GM23338 (cell line): ENCODE results near the gene LONRF3. TPM values are rescaled to one million over a fixed set of nuclear protein-coding genes. Genes with fewer than 3 reads are reported as not detected.

ENCODE experiments used
- ATAC-seq: fragments of 200-7000 bp; cut with Tn5 transposase; 3 replicates; pipeline ENCODE4 v1.9.1; 2020
- DNase-seq: peaks from one replicate; pipeline ENCODE4 v3.0.0-alpha.2; 2015; ENCODE audit warnings: low spot score
- H2AFZ ChIP-seq: fragments of 200-600 bp; sonication (generic); 2 replicates; pipeline ENCODE4 v1.8.0; 2016; ENCODE audit warnings: antibody characterized with exemption, mild to moderate bottlenecking, moderate library complexity
- H3F3A ChIP-seq: fragments of 200-600 bp; sonication (generic); replicated peaks from 2 replicates; pipeline ENCODE4 v1.8.0; 2017; ENCODE audit warnings: antibody characterized with exemption, mixed run types, low read depth
- H3K27ac ChIP-seq: fragments of 200-600 bp; sonication (generic); 2 replicates; pipeline ENCODE4 v1.6.1; 2016; ENCODE audit warnings: low read depth
- H3K27me3 ChIP-seq: fragments of 200-600 bp; sonication (generic); 2 replicates; pipeline ENCODE4 v1.8.0; 2016; ENCODE audit warnings: mild to moderate bottlenecking, mixed run types, moderate library complexity; ENCODE audit not compliant: insufficient read depth
- H3K36me3 ChIP-seq: fragments of 200-600 bp; sonication (generic); 2 replicates; pipeline ENCODE4 v1.8.0; 2016; ENCODE audit warnings: mild to moderate bottlenecking; ENCODE audit not compliant: insufficient read depth
- H3K4me1 ChIP-seq: fragments of 200-600 bp; sonication (generic); 2 replicates; pipeline ENCODE4 v1.8.0; 2016; ENCODE audit warnings: mild to moderate bottlenecking, moderate library complexity; ENCODE audit not compliant: insufficient read depth
- H3K4me2 ChIP-seq: fragments of 200-600 bp; sonication (generic); 2 replicates; pipeline ENCODE4 v1.7.1; 2017; ENCODE audit warnings: mixed run types
- H3K4me3 ChIP-seq: fragments of 200-600 bp; sonication (generic); 2 replicates; pipeline ENCODE4 v1.6.1; 2016; ENCODE audit warnings: mixed run types
- H3K79me2 ChIP-seq: fragments of 200-600 bp; sonication (generic); replicated peaks from 2 replicates; pipeline ENCODE4 v1.8.0; 2017; ENCODE audit warnings: mild to moderate bottlenecking; ENCODE audit not compliant: insufficient read depth
- H3K9me2 ChIP-seq: fragments of 200-600 bp; sonication (generic); 2 replicates; pipeline ENCODE4 v1.8.0; 2017; ENCODE audit not compliant: insufficient read depth
- H4K20me1 ChIP-seq: fragments of 200-600 bp; sonication (generic); replicated peaks from 2 replicates; pipeline ENCODE4 v1.8.0; 2017; ENCODE audit warnings: mild to moderate bottlenecking; ENCODE audit not compliant: insufficient read depth
- H3K27ac Mint-ChIP-seq: 2 replicates; pipeline ENCODE4 v1.8.0; 2020; ENCODE audit warnings: inconsistent platforms, mild to moderate bottlenecking, moderate library complexity, mixed read lengths
- H3K27me3 Mint-ChIP-seq: 3 replicates; pipeline ENCODE4 v1.8.0; 2022; ENCODE audit warnings: low read depth, mild to moderate bottlenecking, moderate library complexity, mixed read lengths, inconsistent platforms; ENCODE audit not compliant: insufficient read depth, poor library complexity
- H3K36me3 Mint-ChIP-seq: 3 replicates; pipeline ENCODE4 v1.8.0; 2021; ENCODE audit warnings: low read depth, mild to moderate bottlenecking, inconsistent platforms, moderate library complexity, mixed read lengths
- H3K4me1 Mint-ChIP-seq: 3 replicates; pipeline ENCODE4 v1.8.0; 2020; ENCODE audit warnings: mild to moderate bottlenecking, inconsistent platforms, mixed read lengths
- H3K4me3 Mint-ChIP-seq: 3 replicates; pipeline ENCODE4 v1.8.0; 2021; ENCODE audit warnings: moderate library complexity, mild to moderate bottlenecking, inconsistent platforms, mixed read lengths
- H3K9me3 Mint-ChIP-seq: 3 replicates; pipeline ENCODE4 v1.8.0; 2020; ENCODE audit warnings: moderate library complexity, mild to moderate bottlenecking, inconsistent platforms, mixed read lengths
- CREB1 ChIP-seq: fragments of 250-450 bp; sonication (Bioruptor Pico); IDR thresholded peaks from 2 replicates; pipeline ENCODE4 v1.5.0; 2020; ENCODE audit warnings: low read depth, mild to moderate bottlenecking, moderate library complexity
- EZH2 ChIP-seq: fragments of 200-600 bp; sonication (generic); IDR thresholded peaks from one replicate; pipeline ENCODE4 v1.8.0; 2017; ENCODE audit warnings: antibody characterized with exemption, mild to moderate bottlenecking, low read depth; ENCODE audit not compliant: unreplicated experiment
- EZH2phosphoT487 ChIP-seq: fragments of 200-600 bp; sonication (generic); IDR thresholded peaks from one replicate; pipeline ENCODE4 v1.8.1; 2018; ENCODE audit warnings: antibody characterized with exemption; ENCODE audit not compliant: unreplicated experiment
- JUNB ChIP-seq: IDR thresholded peaks from one replicate; pipeline ENCODE4 v1.6.1; 2016; ENCODE audit warnings: antibody characterized with exemption; ENCODE audit not compliant: unreplicated experiment
- NANOG ChIP-seq: IDR thresholded peaks from 2 replicates; pipeline ENCODE4 v1.6.1; 2016; ENCODE audit warnings: antibody characterized with exemption, borderline replicate concordance
- POLR2AphosphoS5 ChIP-seq: IDR thresholded peaks from 2 replicates; pipeline ENCODE4 v1.6.1; 2016; ENCODE audit warnings: antibody characterized with exemption, low read depth
- STAT1 ChIP-seq: IDR thresholded peaks from one replicate; pipeline ENCODE4 v1.6.1; 2016; ENCODE audit warnings: antibody characterized with exemption; ENCODE audit not compliant: unreplicated experiment
- ZNF114 ChIP-seq: fragments of 250-450 bp; sonication (Bioruptor Pico); IDR thresholded peaks from 2 replicates; pipeline ENCODE4 v1.5.0; 2020; ENCODE audit warnings: mild to moderate bottlenecking, moderate library complexity
- ZNF331 ChIP-seq: fragments of 250-450 bp; sonication (Bioruptor Pico); IDR thresholded peaks from 2 replicates; pipeline ENCODE4 v1.5.0; 2020; ENCODE audit warnings: low read depth, mild to moderate bottlenecking, moderate library complexity
- polyA plus RNA-seq: library from polyadenylated mRNA; unstranded; fragments of >200 nt; fragmentation: Nextera tagmentation; extraction: Ambion mirVana; gene quantifications from 2 replicates; pipeline ENCODE4 v1.2.1, GENCODE V29; 2016
- total RNA-seq: library from RNA; depleted of rRNA; stranded (reverse); fragments of >200 nt; shearing (Covaris generic); gene quantifications from 2 replicates; pipeline ENCODE4 v1.2.3, GENCODE V29; 2014
- TF ChIP-seq, protein P1 (sequence below), 2 experiments: fragments of 200-600 bp in 1 of 2; sonication (generic) in 1 of 2; conservative IDR thresholded peaks; 2 replicates each; pipeline versions ENCODE4 v1.5.1 to v1.6.1; 2016 to 2017; ENCODE audit warnings: antibody characterized with exemption in 2 of 2, low read depth in 2 of 2, mild to moderate bottlenecking in 2 of 2, moderate library complexity in 1 of 2
- TF ChIP-seq, protein P2 (sequence below): fragments of 250-450 bp; sonication (Bioruptor Pico); IDR thresholded peaks from 2 replicates; pipeline ENCODE4 v1.5.0; 2020; ENCODE audit warnings: mild to moderate bottlenecking, moderate library complexity
- TF ChIP-seq, protein P3 (sequence below): IDR thresholded peaks from one replicate; pipeline ENCODE4 v1.6.1; 2018; ENCODE audit warnings: antibody characterized with exemption; ENCODE audit not compliant: unreplicated experiment
- TF ChIP-seq, protein P4 (sequence below): IDR thresholded peaks from 2 replicates; pipeline ENCODE4 v1.6.1; 2016; ENCODE audit warnings: antibody characterized with exemption

Gene LONRF3
- total and polyA plus RNA-seq, 2 experiments from 2014 or later, result 0.10 TPM; not detected in 1

DNA sequence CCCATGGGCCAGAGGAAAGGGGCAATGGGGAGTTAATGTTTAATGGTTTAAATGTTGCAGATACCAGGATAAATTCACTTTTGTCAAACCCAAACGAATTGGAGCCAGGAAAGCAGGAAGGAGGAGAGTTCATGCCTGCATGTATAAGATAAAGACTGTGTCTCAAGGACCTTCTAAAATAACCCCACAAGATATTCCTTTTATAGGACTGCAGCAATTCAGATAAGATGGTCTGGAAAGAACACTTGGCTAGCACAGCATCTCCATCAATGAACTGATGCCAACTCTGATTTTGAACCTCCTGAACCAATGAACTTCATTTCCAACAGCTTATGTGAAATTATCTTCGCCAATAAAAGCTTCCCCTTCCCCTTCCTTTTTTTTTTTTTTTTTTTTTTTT lies 31.3 kb upstream of the LONRF3 start:
- no peak for ATAC-seq
- no peak overlapping the region for H3K27ac ChIP-seq
- no peaks in the 10 kb centered on the region for H3K9me2 ChIP-seq

More for the DNA sequence above, 31.3 kb upstream of the LONRF3 start:
- H3K4me2 ChIP-seq, result no peak overlapping the region
- Mint-ChIP-seq H3K4me1 (no peaks in the 10 kb centered on the region), H3K9me3 (no peaks in the 10 kb centered on the region; the same call in 2 of the 3 replicates), H3K4me3 (no peak overlapping the region), H3K36me3 (no peaks in the 10 kb centered on the region), H3K27me3 (no peaks in the 10 kb centered on the region), H3K27ac (no peak overlapping the region)
- no peaks in the 10 kb centered on the region for H3K27me3 ChIP-seq
- H3F3A ChIP-seq, result no peaks in the 10 kb centered on the region
- H4K20me1 ChIP-seq, result no peaks in the 10 kb centered on the region
- TF ChIP-seq POLR2AphosphoS5 (no peak), STAT1 (no peak), EZH2phosphoT487 (no peak), NANOG (no peak), ZNF331 (no peak), CREB1 (CRISPR knock-in tag) (no peak), EZH2 (no peak), ZNF114 (CRISPR knock-in tag) (no peak), JUNB (no peak)
- TF ChIP-seq, protein P1, sequence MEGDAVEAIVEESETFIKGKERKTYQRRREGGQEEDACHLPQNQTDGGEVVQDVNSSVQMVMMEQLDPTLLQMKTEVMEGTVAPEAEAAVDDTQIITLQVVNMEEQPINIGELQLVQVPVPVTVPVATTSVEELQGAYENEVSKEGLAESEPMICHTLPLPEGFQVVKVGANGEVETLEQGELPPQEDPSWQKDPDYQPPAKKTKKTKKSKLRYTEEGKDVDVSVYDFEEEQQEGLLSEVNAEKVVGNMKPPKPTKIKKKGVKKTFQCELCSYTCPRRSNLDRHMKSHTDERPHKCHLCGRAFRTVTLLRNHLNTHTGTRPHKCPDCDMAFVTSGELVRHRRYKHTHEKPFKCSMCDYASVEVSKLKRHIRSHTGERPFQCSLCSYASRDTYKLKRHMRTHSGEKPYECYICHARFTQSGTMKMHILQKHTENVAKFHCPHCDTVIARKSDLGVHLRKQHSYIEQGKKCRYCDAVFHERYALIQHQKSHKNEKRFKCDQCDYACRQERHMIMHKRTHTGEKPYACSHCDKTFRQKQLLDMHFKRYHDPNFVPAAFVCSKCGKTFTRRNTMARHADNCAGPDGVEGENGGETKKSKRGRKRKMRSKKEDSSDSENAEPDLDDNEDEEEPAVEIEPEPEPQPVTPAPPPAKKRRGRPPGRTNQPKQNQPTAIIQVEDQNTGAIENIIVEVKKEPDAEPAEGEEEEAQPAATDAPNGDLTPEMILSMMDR (conservative IDR thresholded peaks at IDR 0.05; ENCODE audit: low read depth in 2 of 2), result no peak
- TF ChIP-seq, protein P2, sequence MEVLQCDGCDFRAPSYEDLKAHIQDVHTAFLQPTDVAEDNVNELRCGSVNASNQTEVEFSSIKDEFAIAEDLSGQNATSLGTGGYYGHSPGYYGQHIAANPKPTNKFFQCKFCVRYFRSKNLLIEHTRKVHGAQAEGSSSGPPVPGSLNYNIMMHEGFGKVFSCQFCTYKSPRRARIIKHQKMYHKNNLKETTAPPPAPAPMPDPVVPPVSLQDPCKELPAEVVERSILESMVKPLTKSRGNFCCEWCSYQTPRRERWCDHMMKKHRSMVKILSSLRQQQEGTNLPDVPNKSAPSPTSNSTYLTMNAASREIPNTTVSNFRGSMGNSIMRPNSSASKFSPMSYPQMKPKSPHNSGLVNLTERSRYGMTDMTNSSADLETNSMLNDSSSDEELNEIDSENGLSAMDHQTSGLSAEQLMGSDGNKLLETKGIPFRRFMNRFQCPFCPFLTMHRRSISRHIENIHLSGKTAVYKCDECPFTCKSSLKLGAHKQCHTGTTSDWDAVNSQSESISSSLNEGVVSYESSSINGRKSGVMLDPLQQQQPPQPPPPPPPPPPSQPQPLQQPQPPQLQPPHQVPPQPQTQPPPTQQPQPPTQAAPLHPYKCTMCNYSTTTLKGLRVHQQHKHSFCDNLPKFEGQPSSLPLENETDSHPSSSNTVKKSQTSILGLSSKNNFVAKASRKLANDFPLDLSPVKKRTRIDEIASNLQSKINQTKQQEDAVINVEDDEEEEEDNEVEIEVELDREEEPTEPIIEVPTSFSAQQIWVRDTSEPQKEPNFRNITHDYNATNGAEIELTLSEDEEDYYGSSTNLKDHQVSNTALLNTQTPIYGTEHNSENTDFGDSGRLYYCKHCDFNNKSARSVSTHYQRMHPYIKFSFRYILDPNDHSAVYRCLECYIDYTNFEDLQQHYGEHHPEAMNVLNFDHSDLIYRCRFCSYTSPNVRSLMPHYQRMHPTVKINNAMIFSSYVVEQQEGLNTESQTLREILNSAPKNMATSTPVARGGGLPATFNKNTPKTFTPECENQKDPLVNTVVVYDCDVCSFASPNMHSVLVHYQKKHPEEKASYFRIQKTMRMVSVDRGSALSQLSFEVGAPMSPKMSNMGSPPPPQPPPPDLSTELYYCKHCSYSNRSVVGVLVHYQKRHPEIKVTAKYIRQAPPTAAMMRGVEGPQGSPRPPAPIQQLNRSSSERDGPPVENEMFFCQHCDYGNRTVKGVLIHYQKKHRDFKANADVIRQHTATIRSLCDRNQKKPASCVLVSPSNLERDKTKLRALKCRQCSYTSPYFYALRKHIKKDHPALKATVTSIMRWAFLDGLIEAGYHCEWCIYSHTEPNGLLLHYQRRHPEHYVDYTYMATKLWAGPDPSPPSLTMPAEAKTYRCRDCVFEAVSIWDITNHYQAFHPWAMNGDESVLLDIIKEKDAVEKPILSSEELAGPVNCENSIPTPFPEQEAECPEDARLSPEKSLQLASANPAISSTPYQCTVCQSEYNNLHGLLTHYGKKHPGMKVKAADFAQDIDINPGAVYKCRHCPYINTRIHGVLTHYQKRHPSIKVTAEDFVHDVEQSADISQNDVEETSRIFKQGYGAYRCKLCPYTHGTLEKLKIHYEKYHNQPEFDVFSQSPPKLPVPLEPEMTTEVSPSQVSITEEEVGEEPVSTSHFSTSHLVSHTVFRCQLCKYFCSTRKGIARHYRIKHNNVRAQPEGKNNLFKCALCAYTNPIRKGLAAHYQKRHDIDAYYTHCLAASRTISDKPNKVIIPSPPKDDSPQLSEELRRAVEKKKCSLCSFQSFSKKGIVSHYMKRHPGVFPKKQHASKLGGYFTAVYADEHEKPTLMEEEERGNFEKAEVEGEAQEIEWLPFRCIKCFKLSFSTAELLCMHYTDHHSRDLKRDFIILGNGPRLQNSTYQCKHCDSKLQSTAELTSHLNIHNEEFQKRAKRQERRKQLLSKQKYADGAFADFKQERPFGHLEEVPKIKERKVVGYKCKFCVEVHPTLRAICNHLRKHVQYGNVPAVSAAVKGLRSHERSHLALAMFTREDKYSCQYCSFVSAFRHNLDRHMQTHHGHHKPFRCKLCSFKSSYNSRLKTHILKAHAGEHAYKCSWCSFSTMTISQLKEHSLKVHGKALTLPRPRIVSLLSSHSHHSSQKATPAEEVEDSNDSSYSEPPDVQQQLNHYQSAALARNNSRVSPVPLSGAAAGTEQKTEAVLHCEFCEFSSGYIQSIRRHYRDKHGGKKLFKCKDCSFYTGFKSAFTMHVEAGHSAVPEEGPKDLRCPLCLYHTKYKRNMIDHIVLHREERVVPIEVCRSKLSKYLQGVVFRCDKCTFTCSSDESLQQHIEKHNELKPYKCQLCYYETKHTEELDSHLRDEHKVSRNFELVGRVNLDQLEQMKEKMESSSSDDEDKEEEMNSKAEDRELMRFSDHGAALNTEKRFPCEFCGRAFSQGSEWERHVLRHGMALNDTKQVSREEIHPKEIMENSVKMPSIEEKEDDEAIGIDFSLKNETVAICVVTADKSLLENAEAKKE (CRISPR knock-in tag), result no peak
- TF ChIP-seq, protein P3, sequence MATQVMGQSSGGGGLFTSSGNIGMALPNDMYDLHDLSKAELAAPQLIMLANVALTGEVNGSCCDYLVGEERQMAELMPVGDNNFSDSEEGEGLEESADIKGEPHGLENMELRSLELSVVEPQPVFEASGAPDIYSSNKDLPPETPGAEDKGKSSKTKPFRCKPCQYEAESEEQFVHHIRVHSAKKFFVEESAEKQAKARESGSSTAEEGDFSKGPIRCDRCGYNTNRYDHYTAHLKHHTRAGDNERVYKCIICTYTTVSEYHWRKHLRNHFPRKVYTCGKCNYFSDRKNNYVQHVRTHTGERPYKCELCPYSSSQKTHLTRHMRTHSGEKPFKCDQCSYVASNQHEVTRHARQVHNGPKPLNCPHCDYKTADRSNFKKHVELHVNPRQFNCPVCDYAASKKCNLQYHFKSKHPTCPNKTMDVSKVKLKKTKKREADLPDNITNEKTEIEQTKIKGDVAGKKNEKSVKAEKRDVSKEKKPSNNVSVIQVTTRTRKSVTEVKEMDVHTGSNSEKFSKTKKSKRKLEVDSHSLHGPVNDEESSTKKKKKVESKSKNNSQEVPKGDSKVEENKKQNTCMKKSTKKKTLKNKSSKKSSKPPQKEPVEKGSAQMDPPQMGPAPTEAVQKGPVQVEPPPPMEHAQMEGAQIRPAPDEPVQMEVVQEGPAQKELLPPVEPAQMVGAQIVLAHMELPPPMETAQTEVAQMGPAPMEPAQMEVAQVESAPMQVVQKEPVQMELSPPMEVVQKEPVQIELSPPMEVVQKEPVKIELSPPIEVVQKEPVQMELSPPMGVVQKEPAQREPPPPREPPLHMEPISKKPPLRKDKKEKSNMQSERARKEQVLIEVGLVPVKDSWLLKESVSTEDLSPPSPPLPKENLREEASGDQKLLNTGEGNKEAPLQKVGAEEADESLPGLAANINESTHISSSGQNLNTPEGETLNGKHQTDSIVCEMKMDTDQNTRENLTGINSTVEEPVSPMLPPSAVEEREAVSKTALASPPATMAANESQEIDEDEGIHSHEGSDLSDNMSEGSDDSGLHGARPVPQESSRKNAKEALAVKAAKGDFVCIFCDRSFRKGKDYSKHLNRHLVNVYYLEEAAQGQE, result no peak
- TF ChIP-seq, protein P4, sequence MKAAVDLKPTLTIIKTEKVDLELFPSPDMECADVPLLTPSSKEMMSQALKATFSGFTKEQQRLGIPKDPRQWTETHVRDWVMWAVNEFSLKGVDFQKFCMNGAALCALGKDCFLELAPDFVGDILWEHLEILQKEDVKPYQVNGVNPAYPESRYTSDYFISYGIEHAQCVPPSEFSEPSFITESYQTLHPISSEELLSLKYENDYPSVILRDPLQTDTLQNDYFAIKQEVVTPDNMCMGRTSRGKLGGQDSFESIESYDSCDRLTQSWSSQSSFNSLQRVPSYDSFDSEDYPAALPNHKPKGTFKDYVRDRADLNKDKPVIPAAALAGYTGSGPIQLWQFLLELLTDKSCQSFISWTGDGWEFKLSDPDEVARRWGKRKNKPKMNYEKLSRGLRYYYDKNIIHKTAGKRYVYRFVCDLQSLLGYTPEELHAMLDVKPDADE, result no peak
- H3K36me3 ChIP-seq, result no peaks in the 10 kb centered on the region
- no peak overlapping the region for H3K4me3 ChIP-seq
- DNase-seq, result no peak
- H2AFZ ChIP-seq, result no peak overlapping the region
- no peaks in the 10 kb centered on the region for H3K4me1 ChIP-seq
- no peaks in the 10 kb centered on the region for H3K79me2 ChIP-seq
